ENCODE data around the gene PIK3C3.

Gene PIK3C3

DNA sequence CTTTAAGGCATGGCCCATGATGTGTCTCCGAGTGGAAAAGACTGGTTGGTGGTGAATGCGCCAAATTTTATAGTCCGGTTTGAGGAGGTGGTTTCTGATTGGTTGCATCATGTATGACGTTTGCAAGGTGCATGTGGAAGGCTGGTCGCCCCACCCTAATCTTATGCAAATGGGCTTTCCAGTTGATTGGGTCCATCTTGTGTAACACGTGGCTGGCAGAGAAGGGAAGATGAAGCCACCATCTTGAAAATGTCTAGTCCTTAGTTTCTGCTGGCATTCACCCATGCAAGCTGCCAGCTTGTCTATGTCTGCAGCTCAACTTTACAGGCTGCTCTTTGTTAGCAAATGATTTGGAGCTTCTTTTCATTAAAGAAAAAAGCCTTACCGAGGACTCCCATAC, 132.2 kb downstream of the PIK3C3 start:
- Histone ChIP-seq H3K36me3 (ENCODE audit: control insufficient read depth in 1 of 2, insufficient read depth in 2 of 2, low read depth in 1 of 2, low read length in 2 of 2) (peaks cover 5 to 29% of the 10 kb centered on the region in 2 experiments), H3K4me3 (ENCODE audit: insufficient read depth in 1 of 2, low read depth in 1 of 2, low read length in 2 of 2) (no peak overlapping the region), H3K18ac (ENCODE audit: low read depth in 1 of 2, low read length in 2 of 2) (no peak overlapping the region), H3K23ac (ENCODE audit: low read length in 2 of 2) (no peak overlapping the region), H4K8ac (ENCODE audit: low read length) (no peak overlapping the region), H2AK5ac (ENCODE audit: low read length, severe bottlenecking) (no peak overlapping the region), H3K9me3 (ENCODE audit: control insufficient read depth, low read length) (no peaks in the 10 kb centered on the region), H2BK15ac (ENCODE audit: low read depth, poor library complexity, severe bottlenecking) (no peak overlapping the region), H2BK5ac (ENCODE audit: low read depth, low read length, poor library complexity, severe bottlenecking) (no peak overlapping the region), H2AFZ (ENCODE audit: low read depth, low read length) (no peak overlapping the region), H3K14ac (ENCODE audit: low read length in 2 of 2) (no peak overlapping the region), H2BK12ac (ENCODE audit: low read length in 2 of 2) (no peak overlapping the region), H3K4ac (ENCODE audit: low read depth in 1 of 2, low read length in 2 of 2) (no peak overlapping the region), H3K27ac (ENCODE audit: low read length, poor library complexity, severe bottlenecking) (no peak overlapping the region), H2BK120ac (ENCODE audit: low read depth, low read length) (no peak overlapping the region), H3K4me1 (ENCODE audit: control insufficient read depth, insufficient read depth, low read depth, low read length) (no peaks in the 10 kb centered on the region), H3K27me3 (ENCODE audit: control insufficient read depth in 1 of 2, insufficient read depth in 1 of 2, low read length in 2 of 2) (no peaks in the 10 kb centered on the region), H3K9ac (ENCODE audit: low read length) (no peak overlapping the region), H4K91ac (ENCODE audit: low read length) (no peak overlapping the region), H3K79me1 (replicated peaks; ENCODE audit: low read length, poor library complexity, severe bottlenecking) (no peaks in the 10 kb centered on the region), H3K4me2 (ENCODE audit: low read length, poor library complexity, severe bottlenecking) (no peak overlapping the region)
- whole genome bisulfite sequencing = 96% methylated on average over 6 of the region's 7 CpGs
- DNase-seq = no peak

DNA sequence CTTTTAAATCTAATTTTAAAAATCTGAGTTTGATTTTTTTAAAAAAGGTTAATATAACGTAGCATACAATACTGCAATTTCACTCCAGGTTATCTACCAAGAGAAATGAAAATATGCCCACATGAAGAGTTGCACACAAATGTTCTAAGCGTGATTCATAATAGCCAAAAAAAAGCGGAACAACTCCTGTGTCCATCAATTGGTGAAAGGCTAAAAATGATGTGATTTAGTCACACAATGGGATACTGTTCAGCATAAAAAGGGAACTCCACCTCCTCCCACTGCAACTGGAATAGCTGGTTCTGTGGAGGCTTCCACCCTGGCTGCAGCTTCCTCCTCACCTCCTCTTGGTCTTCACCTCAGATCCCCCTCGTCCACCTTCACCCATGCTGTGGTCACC, 132.8 kb downstream of the PIK3C3 start:
- Histone ChIP-seq H2BK120ac (ENCODE audit: low read depth, low read length) (no peak overlapping the region), H2AK5ac (ENCODE audit: low read length, severe bottlenecking) (no peak overlapping the region), H2AFZ (ENCODE audit: low read depth, low read length) (no peak overlapping the region), H3K4ac (ENCODE audit: low read depth in 1 of 2, low read length in 2 of 2) (no peak overlapping the region), H3K9ac (ENCODE audit: low read length) (no peak overlapping the region), H4K8ac (ENCODE audit: low read length) (no peak overlapping the region), H3K9me3 (ENCODE audit: control insufficient read depth, low read length) (no peaks in the 10 kb centered on the region), H3K23ac (ENCODE audit: low read length in 2 of 2) (no peak overlapping the region), H3K79me1 (replicated peaks; ENCODE audit: low read length, poor library complexity, severe bottlenecking) (no peaks in the 10 kb centered on the region), H3K18ac (ENCODE audit: low read depth in 1 of 2, low read length in 2 of 2) (no peak overlapping the region), H2BK12ac (ENCODE audit: low read length in 2 of 2) (no peak overlapping the region), H3K27me3 (ENCODE audit: control insufficient read depth in 1 of 2, insufficient read depth in 1 of 2, low read length in 2 of 2) (no peaks in the 10 kb centered on the region), H2BK5ac (ENCODE audit: low read depth, low read length, poor library complexity, severe bottlenecking) (no peak overlapping the region), H3K4me1 (ENCODE audit: control insufficient read depth, insufficient read depth, low read depth, low read length) (no peaks in the 10 kb centered on the region), H3K4me2 (ENCODE audit: low read length, poor library complexity, severe bottlenecking) (no peak overlapping the region), H3K36me3 (ENCODE audit: control insufficient read depth in 1 of 2, insufficient read depth in 2 of 2, low read depth in 1 of 2, low read length in 2 of 2) (peaks cover 5 to 23% of the 10 kb centered on the region in 2 experiments), H2BK15ac (ENCODE audit: low read depth, poor library complexity, severe bottlenecking) (no peak overlapping the region), H4K91ac (ENCODE audit: low read length) (no peak overlapping the region), H3K14ac (ENCODE audit: low read length in 2 of 2) (no peak overlapping the region), H3K4me3 (ENCODE audit: insufficient read depth in 1 of 2, low read depth in 1 of 2, low read length in 2 of 2) (no peak overlapping the region), H3K27ac (ENCODE audit: low read length, poor library complexity, severe bottlenecking) (no peak overlapping the region)
- no peak for DNase-seq
- 97% methylated on average over 2 of the region's 4 CpGs for WGBS

DNA sequence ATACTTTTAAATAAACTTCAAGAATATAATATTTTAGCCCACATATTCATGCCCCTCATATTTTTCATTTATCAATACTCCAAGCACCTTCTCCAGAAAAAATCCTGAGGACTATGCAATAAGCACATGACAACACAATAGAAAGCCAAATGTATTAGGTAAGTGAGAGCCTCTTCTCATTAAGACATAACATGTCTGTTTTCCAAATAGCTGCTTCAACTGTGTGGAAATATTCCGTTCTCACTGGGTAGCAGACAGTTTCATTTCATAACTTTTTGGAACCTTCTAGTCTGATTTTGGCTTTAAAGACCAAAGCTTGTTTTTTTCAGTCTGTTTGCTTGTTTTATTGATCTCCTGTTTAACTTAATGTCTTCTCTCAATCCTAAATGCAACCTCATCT, 137.8 kb downstream of the PIK3C3 start:
- H3K27ac ChIP-seq (ENCODE audit: low read length, poor library complexity, severe bottlenecking) = no peak overlapping the region

DNA sequence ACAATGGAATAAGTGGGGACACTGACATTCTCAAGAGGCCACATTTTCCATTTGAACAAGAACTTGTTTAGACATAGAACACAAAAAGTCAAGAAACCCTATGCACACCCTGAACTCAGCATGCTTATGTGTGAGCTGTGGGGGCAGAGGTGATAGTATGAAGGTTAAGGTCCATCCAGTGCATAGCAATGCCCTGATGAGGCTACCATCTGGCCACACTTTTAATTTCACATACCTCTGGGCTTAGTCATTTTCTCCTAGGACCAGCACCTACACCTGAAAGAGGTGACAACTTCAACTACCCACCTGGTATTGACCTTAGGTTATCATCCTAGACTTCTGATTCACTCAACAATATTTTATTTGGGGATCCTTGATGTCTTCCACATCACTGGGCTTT, 139.8 kb downstream of the PIK3C3 start:
- Histone ChIP-seq H3K4ac (ENCODE audit: low read depth in 1 of 2, low read length in 2 of 2) (no peak overlapping the region), H3K14ac (ENCODE audit: low read length in 2 of 2) (no peak overlapping the region), H4K91ac (ENCODE audit: low read length) (no peak overlapping the region), H2AK5ac (ENCODE audit: low read length, severe bottlenecking) (no peak overlapping the region), H3K4me1 (ENCODE audit: control insufficient read depth, insufficient read depth, low read depth, low read length) (no peaks in the 10 kb centered on the region), H3K9ac (ENCODE audit: low read length) (no peak overlapping the region), H2BK5ac (ENCODE audit: low read depth, low read length, poor library complexity, severe bottlenecking) (no peak overlapping the region), H3K27ac (ENCODE audit: low read length, poor library complexity, severe bottlenecking) (no peak overlapping the region), H2AFZ (ENCODE audit: low read depth, low read length) (no peak overlapping the region), H2BK120ac (ENCODE audit: low read depth, low read length) (no peak overlapping the region), H3K9me3 (ENCODE audit: control insufficient read depth, low read length) (no peaks in the 10 kb centered on the region), H3K18ac (ENCODE audit: low read depth in 1 of 2, low read length in 2 of 2) (no peak overlapping the region), H3K4me2 (ENCODE audit: low read length, poor library complexity, severe bottlenecking) (no peak overlapping the region), H2BK15ac (ENCODE audit: low read depth, poor library complexity, severe bottlenecking) (no peak overlapping the region), H3K36me3 (ENCODE audit: control insufficient read depth in 1 of 2, insufficient read depth in 2 of 2, low read depth in 1 of 2, low read length in 2 of 2) (no peaks in the 10 kb centered on the region), H2BK12ac (ENCODE audit: low read length in 2 of 2) (no peak overlapping the region), H4K8ac (ENCODE audit: low read length) (no peak overlapping the region), H3K23ac (ENCODE audit: low read length in 2 of 2) (no peak overlapping the region), H3K27me3 (ENCODE audit: control insufficient read depth in 1 of 2, insufficient read depth in 1 of 2, low read length in 2 of 2) (no peaks in the 10 kb centered on the region), H3K4me3 (ENCODE audit: insufficient read depth in 1 of 2, low read depth in 1 of 2, low read length in 2 of 2) (no peak overlapping the region), H3K79me1 (replicated peaks; ENCODE audit: low read length, poor library complexity, severe bottlenecking) (no peaks in the 10 kb centered on the region)
- DNase-seq = no peak

More for the DNA sequence above, 137.8 kb downstream of the PIK3C3 start:
- Histone ChIP-seq H4K8ac (ENCODE audit: low read length) (no peak overlapping the region), H3K18ac (ENCODE audit: low read depth in 1 of 2, low read length in 2 of 2) (no peak overlapping the region), H2BK15ac (ENCODE audit: low read depth, poor library complexity, severe bottlenecking) (no peak overlapping the region), H2BK120ac (ENCODE audit: low read depth, low read length) (no peak overlapping the region), H3K27me3 (ENCODE audit: control insufficient read depth in 1 of 2, insufficient read depth in 1 of 2, low read length in 2 of 2) (no peaks in the 10 kb centered on the region), H2AK5ac (ENCODE audit: low read length, severe bottlenecking) (no peak overlapping the region), H3K4me1 (ENCODE audit: control insufficient read depth, insufficient read depth, low read depth, low read length) (no peaks in the 10 kb centered on the region), H4K91ac (ENCODE audit: low read length) (no peak overlapping the region), H3K9ac (ENCODE audit: low read length) (no peak overlapping the region), H3K23ac (ENCODE audit: low read length in 2 of 2) (no peak overlapping the region), H3K4me3 (ENCODE audit: insufficient read depth in 1 of 2, low read depth in 1 of 2, low read length in 2 of 2) (no peak overlapping the region), H2AFZ (ENCODE audit: low read depth, low read length) (no peak overlapping the region), H3K4me2 (ENCODE audit: low read length, poor library complexity, severe bottlenecking) (no peak overlapping the region), H2BK12ac (ENCODE audit: low read length in 2 of 2) (no peak overlapping the region), H3K36me3 (ENCODE audit: control insufficient read depth in 1 of 2, insufficient read depth in 2 of 2, low read depth in 1 of 2, low read length in 2 of 2) (peaks cover 0 to 5% of the 10 kb centered on the region in 2 experiments), H3K4ac (ENCODE audit: low read depth in 1 of 2, low read length in 2 of 2) (no peak overlapping the region), H3K9me3 (ENCODE audit: control insufficient read depth, low read length) (no peaks in the 10 kb centered on the region), H3K79me1 (replicated peaks; ENCODE audit: low read length, poor library complexity, severe bottlenecking) (no peaks in the 10 kb centered on the region), H3K14ac (ENCODE audit: low read length in 2 of 2) (no peak overlapping the region), H2BK5ac (ENCODE audit: low read depth, low read length, poor library complexity, severe bottlenecking) (no peak overlapping the region)
- no peak for DNase-seq
- 100% methylated on average over 1 of the region's 1 CpG for WGBS

All from mesenchymal stem cell (in vitro differentiated cells and primary cell).